HUDEP-2 (cell line): Measurements from ENCODE around the gene ZNF189.

Source experiments
- DNase-seq, 76 experiments: peaks; one replicate each; lab custom pipeline; 2025; ENCODE audit not compliant: unreplicated experiment in 76 of 76; lab: John Stamatoyannopoulos, UW

Gene ZNF189

DNA sequence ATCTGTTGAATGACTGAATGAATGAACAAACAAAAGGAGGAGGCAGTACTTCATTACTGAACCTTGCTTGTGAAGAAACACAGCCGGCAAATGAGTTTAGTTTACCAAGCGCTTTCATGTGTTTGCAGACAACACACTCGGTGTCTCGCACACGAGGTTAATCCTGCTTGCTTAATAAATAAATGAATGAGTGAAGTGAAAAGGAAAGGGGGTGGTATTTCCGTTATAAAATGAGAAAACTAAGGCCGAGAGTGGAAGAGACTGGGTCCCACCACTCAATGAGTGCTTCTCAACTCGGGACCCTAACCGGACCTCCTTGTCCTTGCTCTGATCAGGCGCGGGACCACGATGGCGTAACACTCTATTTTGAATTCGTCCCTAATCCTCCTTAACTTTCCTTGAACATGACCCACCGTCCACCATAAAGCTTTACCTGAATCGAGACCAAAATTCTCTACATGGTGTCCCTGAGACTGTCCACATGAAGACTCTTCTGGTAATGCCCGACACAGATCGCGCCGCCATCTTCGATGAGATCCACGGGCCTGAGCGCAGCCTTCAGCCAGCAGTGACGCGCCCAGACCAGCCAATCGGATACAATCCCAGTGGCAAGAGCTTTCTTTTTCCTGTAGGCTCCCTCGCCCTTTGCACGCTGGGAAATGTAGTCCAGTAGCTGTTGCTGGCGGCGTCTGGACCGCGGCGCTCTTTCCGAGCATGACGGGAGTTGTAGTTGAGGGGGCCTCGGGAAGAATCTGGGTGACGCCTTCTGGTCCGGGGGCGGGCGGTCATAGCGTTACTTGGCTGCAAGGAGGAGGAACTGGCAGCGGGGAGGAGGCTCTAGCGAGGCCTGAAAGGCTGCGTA is at the start of gene ZNF189, which contains the start of gene MRPL50:
ZNF189 (plus strand) TSS at position 784 of the 862 bp plus-strand sequence. CDS start 306 bp downstream, outside the sequence.
MRPL50 (minus strand) TSS at position 551 of the 862 bp plus-strand sequence; CDS start at position 525, 26 bp downstream.
- peak in 75 of 76 experiments; percentile 52 to 99 (median 96) for DNase-seq

GRCh38 chr9:101350285-101350684 is 48.4 kb upstream of the ZNF189 start:
- DNase-seq: no peak

DNA sequence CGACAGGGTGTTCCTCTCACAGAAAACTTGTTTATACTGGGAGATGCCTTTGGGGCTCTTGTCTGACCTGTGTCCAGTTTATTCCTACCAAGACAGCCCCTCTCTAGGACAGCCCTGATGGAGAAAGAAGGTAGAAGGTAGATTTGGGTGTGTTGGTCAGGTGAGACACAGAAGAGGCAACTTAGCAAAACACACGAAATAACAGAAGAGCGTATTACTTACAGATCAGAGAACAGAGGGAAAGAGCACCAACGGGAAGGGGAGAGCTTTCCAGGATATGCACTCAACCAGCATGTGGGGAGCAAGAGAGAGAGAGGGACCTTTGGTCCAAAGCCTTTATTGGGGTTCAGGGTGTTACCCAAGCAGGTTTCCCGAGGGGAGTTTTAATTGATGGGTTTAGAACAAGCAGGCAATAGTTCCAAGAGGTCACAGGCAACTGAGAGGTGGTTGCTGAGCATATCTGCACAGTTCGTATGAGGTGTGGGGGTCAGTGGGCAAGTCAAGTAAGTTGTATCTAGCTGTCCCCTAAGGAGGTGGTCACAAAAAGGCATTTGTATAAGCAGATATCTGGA is 45.7 kb upstream of the ZNF189 start:
- no peak for DNase-seq

- DNase-seq: no peak
Measured at GRCh38 chr9:101353683-101354082, 45.0 kb upstream of the ZNF189 start.

GRCh38 chr9:101354143-101354764 is 44.4 kb upstream of the ZNF189 start:
- no peak for DNase-seq

DNA sequence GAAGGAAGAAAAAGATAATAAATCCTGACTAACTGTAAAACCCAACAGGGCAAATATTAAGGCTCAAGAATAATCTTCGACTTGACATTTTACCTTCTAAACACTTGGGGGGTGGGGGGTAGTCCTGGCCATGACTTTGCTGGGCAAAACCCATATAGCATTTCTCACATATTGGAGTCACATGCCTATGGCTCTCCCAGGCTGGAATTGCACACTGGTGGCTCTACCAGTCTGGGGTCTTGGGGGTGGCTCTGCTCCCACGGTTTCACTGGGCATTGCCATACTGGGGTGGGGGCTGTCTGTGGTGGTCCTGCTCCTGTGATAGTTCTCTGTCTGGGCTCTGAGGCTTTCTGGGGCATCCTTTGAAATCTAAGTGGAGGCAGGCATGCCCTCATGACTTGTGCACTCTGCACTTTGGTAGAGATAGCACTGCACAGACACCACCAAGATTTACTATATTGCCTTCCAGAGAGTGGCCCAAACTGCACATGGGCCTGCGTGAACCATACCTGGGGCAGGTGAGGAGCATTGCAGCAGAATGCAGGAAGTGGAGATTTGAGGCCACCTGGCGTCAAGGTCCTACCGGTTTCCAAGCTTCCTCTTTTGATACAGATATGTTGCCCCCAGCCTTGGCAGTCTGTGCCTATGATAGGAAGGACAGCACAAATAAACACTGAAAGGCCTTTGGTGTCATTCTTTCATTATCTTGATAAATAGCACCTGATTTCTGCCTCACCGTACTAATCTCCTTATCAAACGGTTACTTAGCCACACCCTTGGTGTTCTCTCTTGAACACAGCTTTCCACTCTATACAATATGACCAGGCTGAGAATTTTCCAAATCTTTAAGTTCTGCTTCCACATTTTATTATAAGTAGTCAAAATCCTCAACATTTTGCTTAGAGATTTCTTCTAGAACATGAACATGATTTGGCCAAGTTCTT is 43.6 kb upstream of the ZNF189 start:
- DNase-seq: peak in 2 of 76 experiments; percentile 4 to 14

- no peak for DNase-seq
Measured at GRCh38 chr9:101356619-101357018, 42.0 kb upstream of the ZNF189 start.

DNA sequence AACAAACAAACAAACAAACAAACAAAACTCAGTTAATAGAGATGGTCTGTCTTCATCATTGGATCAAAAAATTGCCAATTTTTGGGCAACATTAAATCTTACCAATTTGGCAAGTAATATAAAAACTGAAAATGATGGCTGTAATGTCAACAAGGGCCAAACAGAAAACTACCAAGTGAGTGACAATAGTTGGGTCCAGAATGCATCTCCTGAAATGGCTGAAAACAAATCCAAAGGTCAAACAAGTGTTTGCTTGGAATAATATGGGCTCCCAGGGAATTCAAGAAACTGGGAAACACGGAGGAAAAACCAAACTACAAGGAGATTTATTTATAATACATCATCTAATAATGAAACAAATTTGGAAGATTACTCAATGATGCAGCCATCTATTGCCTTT is 39.0 kb upstream of the ZNF189 start:
- no peak for DNase-seq

DNA sequence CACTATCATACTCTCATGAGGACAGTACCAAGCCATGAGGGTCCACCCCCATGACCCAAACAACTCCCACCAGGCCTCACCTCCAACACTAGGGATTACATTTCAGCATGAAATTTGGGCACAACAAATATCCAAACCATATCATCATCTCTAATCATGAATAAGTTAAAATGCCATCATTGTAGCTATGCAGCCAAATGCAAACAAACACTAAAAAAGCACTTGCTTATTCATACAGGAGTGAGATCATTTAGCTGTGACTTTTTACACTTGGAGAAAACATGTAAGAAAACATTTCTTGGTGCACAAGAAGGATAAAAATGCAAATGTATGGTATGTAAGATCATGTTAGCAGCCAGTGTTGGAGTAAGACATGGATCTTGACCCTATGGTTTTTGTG is 38.0 kb upstream of the ZNF189 start:
- DNase-seq: no peak

DNA sequence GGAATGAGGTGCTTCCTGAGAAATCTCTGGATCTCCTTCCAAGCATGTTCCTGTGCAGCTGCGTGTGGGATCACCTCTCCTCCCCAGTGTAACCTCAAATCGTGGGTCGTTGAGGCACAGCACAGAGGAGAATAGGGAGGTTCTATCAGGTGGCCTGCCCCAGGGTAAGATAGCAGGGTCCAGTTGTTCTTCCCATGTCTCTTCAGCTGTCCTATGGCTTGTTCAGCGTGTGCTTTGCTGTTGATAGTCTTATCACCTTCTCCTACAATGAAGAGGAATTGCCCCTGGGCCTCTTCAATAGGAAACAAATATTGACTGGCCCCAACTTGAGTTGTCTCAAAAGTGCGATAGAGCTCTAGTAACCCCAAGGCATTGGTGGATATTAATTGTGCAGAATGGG is 36.2 kb upstream of the ZNF189 start:
- DNase-seq: peak in 13 of 76 experiments; percentile 6 to 47 (median 17)

- DNase-seq: no peak
Measured at GRCh38 chr9:101365181-101365580, 33.5 kb upstream of the ZNF189 start.

DNA sequence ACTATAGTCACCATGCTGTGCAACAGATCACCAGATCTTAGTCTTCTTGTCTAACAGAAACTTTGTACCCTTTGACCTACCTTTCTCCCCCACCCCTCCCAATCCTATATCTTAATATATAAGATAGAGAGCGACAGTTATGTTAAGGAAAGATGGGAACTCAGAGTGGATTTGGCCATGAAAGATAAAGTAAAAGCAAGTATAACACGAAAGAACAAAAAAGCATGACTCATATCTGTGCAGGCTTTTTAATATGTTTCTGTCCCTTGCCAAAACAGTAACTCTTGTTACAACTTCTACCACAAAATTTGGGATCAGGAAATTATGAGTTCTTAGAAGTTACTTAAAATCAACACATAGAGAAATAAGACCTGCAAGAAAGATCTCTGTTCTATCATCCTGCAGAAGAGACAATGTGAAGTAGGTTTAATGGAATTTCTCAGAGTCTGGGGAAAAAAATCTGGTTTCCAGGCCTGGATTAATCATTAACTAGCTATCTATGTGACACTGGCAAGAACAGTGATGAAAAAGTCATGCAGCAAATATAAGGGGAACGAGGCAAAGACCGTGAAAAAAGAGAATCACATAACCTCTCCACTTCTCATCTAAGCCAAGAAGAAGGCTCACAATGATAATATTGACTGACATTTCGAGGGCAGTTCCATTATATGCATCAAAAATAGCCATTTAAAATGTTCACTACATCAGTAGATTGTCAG is 32.5 kb upstream of the ZNF189 start:
- peak in 24 of 76 experiments; percentile 3 to 73 (median 40) for DNase-seq

- no peak for DNase-seq
Measured at GRCh38 chr9:101367323-101367722, 31.3 kb upstream of the ZNF189 start.

GRCh38 chr9:101369286-101369685 is 29.4 kb upstream of the ZNF189 start:
- peak in 1 of 76 experiments; percentile 4 for DNase-seq

GRCh38 chr9:101369884-101370531 is 28.6 kb upstream of the ZNF189 start:
- peak in 2 of 76 experiments; percentile 16 to 25 for DNase-seq

- DNase-seq: no peak
Measured at GRCh38 chr9:101371813-101372212, 26.8 kb upstream of the ZNF189 start.

- DNase-seq: peak in 23 of 76 experiments; percentile 3 to 73 (median 30)
Measured at GRCh38 chr9:101372327-101373118, 26.1 kb upstream of the ZNF189 start.

DNA sequence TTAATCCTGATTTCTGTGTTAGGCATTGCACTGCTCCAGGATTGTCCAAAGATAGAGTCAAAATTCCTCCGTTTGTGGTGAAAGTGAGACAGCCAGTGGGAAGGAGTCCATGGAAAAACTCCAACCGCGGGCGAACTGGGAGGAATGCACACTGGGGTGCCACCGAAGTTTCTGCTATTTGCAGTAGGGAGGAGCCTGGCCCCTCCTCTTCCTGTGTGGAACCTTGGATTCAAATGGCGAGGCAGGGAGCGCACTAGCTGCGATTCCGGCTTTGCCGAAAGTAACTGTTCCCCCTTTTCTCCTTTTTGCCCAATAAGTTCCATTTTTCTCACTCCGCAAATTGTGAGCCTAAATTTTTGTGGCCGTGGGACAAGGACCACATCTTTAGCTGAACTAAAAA is 23.1 kb upstream of the ZNF189 start:
- no peak for DNase-seq
